Lower leg skin (tissue), 4 donors: ENCODE measurements around the gene BICC1. TPM values are rescaled to one million over a fixed set of nuclear protein-coding genes. Genes with fewer than 3 reads are reported as not detected.

Experiments
- DNase-seq, 2 donors: peaks; one replicate each; pipeline ENCODE4 v3.0.0-alpha.2; 2019; ENCODE audit warnings: low spot score in 2 of 2
- H3K4me3 ChIP-seq: fragments of 200-600 bp; sonication (generic); 2 replicates; pipeline ENCODE4 v1.5.1; 2017; ENCODE audit warnings: mild to moderate bottlenecking, low read depth; ENCODE audit not compliant: poor library complexity, severe bottlenecking
- CTCF ChIP-seq, 3 donors: fragments of 450-650 bp; IDR thresholded peaks; one replicate each; pipeline ENCODE4 v1.5.1; 2016; ENCODE audit warnings: antibody characterized with exemption in 3 of 3, mild to moderate bottlenecking in 3 of 3, moderate library complexity in 2 of 3
- POLR2A ChIP-seq, 2 donors: fragments of 450-650 bp; IDR thresholded peaks; one replicate each; pipeline ENCODE4 v1.6.1; 2016 to 2017; ENCODE audit warnings: antibody characterized with exemption in 2 of 2, mild to moderate bottlenecking in 1 of 2, moderate library complexity in 1 of 2
- WGBS, 2 donors: methylation state at CpG; one replicate each; pipeline ENCODE4 v1.1.5; 2018; 5-methylcytosine and 5-hydroxymethylcytosine counted together
- intact Hi-C: fragments of 100-400 bp; cut with DNase I; formaldehyde crosslinking; loops from one replicate; pipeline ENCODE4 v1.15.0; 2023; ENCODE audit warnings: low total_unique reads
- total RNA-seq, 4 donors: library from RNA; depleted of rRNA; stranded (reverse); fragments of >200 nt; gene quantifications; one replicate each; pipeline ENCODE4 v1.1.0, GENCODE V29; 2016

BICC1 gene
- total RNA-seq, 4 donors from 2014 or later, result 5.0 to 11.5 (median 7.1) TPM

GRCh38 chr10:58647376-58648112, 134.9 kb downstream of the BICC1 start:
- no peak overlapping the region for H3K4me3 ChIP-seq
- 69 to 70% methylated on average over 4 of the region's 4 CpGs for WGBS, 2 donors
- intact Hi-C loops, result no loop called here
- no peak for DNase-seq
- TF ChIP-seq POLR2A (IDR thresholded peaks at IDR 0.05), result no peak
- TF ChIP-seq CTCF (IDR thresholded peaks at IDR 0.05), result no peak

GRCh38 chr10:58648131-58648530, 135.5 kb downstream of the BICC1 start:
- no peak for TF ChIP-seq POLR2A (IDR thresholded peaks at IDR 0.05)
- no peak for TF ChIP-seq CTCF (IDR thresholded peaks at IDR 0.05)
- DNase-seq, result no peak
- 74 to 81% methylated on average over 3 of the region's 3 CpGs for WGBS, 2 donors
- intact Hi-C loops, result no loop called here
- H3K4me3 ChIP-seq, result no peak overlapping the region

- TF ChIP-seq POLR2A (IDR thresholded peaks at IDR 0.05) (no peak), CTCF (IDR thresholded peaks at IDR 0.05) (no peak)
- 36 to 43% methylated on average over 5 of the region's 5 CpGs for WGBS, 2 donors
- H3K4me3 ChIP-seq, result no peak overlapping the region
- intact Hi-C loops, result no loop called here
- DNase-seq, result no peak
Measured at GRCh38 chr10:58651040-58651439, 138.4 kb downstream of the BICC1 start.

GRCh38 chr10:58651742-58652141, 139.1 kb downstream of the BICC1 start:
- intact Hi-C loops, result no loop called here
- TF ChIP-seq POLR2A (IDR thresholded peaks at IDR 0.05) (no peak), CTCF (IDR thresholded peaks at IDR 0.05) (no peak)
- WGBS, 2 donors, result 36 to 47% methylated on average over 1 of the region's 1 CpG
- H3K4me3 ChIP-seq, result no peak overlapping the region
- no peak for DNase-seq

GRCh38 chr10:58653139-58653538, 140.5 kb downstream of the BICC1 start:
- intact Hi-C loops, result no loop called here
- no peak for DNase-seq
- no peak overlapping the region for H3K4me3 ChIP-seq
- TF ChIP-seq CTCF (IDR thresholded peaks at IDR 0.05) (no peak), POLR2A (IDR thresholded peaks at IDR 0.05) (no peak)
